Measurements from ENCODE around the gene RIN1. TPM values are rescaled to one million over a fixed set of nuclear protein-coding genes. Genes with fewer than 3 reads are reported as not detected.

The RIN1 gene
- total RNA-seq, 2 donors from 2014 or later = 12.8 to 16.9 TPM

- intact Hi-C loops (cut with DNase I) = no loop called here
- 9% methylated on average over 35 of the region's 35 CpGs for WGBS
- DNase-seq (ENCODE audit: low spot score) = no peak
- Histone ChIP-seq H3K27me3 (replicated peaks; ENCODE audit: insufficient read depth) (no peaks in the 10 kb centered on the region), H3K27ac (peak overlapping the region; percentile 61 to 75), H3K4me3 (peak overlapping the region; percentile 39 to 48), H3K4me1 (replicated peaks) (peaks cover 9% of the 10 kb centered on the region), H3K36me3 (peaks cover 10 to 12% of the 10 kb centered on the region in 2 donors), H3K9me3 (no peaks in the 10 kb centered on the region)
- TF ChIP-seq POLR2AphosphoS5 (IDR thresholded peaks at IDR 0.05) (no peak), CTCF (IDR thresholded peaks at IDR 0.05) (no peak), POLR2A (IDR thresholded peaks at IDR 0.05) (no peak)
These were observed 552 bp downstream of the RIN1 start for GRCh38 chr11:66335531-66336233.

DNA sequence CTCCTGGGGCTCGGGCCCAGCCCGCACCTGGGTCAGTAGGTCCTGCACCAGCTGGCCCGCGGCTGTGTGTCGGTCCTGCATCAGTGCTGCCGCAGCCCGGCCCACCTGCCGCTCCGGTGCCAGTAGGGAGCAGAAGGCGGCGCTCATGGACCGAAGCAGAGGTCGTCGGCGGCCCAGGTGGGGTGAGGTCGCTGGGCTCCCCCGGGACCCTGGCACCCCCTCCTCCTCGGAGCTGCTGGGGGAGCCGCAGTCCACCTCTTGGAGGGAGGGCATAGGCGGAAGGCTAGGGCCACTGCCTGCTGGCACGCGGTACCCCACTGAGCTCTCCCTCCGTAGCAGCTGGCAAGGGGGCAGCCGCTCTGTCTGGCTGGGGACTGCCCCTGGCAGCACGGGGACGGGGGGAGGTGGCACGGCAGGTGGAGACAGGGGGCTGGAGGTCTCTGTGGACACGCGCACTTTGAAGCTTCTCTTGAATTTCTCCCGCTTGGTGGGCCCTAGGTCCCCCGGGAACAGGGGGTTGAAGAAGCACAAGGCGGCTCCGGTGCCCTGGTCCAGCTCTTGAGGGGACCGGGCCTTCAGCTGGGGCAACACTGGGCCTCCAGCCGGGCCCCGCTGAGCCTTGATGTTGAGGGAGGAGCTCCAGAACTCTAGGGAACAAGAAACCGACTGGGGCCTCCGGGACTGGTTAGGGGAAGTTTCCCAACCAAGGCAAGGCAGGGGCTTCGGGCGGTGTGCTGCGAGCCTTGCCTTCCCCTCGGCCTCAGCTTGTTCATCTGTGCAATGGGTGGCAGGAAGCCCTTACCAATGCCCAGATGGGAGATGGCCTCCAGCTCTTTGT is 1.4 kb downstream of the RIN1 start:
- no peaks in the 10 kb centered on the region for H3K27me3 ChIP-seq (replicated peaks; ENCODE audit: insufficient read depth)
- peaks cover 9% of the 10 kb centered on the region for H3K4me1 ChIP-seq (replicated peaks)
- peaks cover 4% of the 10 kb centered on the region in 2 donors for H3K36me3 ChIP-seq
- H3K9me3 ChIP-seq = no peaks in the 10 kb centered on the region
- H3K27ac ChIP-seq = no peak overlapping the region
- intact Hi-C loops (cut with DNase I) = no loop called here
- H3K4me3 ChIP-seq = peak overlapping the region in 1 of 2 donors; percentile 48
- DNase-seq (ENCODE audit: low spot score) = no peak
- WGBS = 77% methylated on average over 29 of the region's 42 CpGs
- TF ChIP-seq CTCF (IDR thresholded peaks at IDR 0.05) (no peak), POLR2A (IDR thresholded peaks at IDR 0.05) (no peak), POLR2AphosphoS5 (IDR thresholded peaks at IDR 0.05) (no peak)

DNA sequence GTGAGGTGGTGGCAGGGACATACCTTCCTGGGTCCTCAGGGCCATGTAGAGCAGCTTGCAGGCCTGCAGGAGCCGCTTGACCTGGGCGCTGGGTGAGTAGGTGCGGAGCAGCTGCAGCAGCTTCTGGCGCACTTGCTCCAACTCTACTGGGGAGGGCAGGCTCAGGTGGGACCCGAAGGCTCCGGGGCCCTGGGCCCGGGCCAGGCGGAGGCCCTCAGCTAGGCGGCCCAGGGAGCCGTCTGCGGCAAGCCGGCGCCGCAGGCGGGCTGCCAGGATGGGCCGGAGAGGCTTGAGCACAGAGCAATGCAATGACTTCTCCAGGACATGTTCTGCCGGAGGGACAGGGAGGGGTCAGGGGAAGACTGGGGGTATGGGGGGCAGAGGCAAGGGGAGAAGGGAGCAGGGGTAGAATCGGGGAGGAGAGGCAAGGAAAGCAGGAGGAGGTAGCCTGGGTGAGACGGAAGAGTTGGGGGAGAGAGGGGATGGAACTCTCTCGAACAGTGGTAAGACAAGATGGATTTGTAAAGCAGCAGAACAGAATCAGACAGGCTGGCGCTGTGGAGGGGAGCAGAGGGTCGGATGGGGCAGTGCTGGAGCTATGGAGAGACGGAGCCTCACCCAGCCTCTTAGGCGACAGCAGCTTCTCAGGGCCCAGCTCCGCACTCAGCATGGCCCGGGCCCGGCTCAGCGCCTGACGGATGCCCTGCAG is 2.2 kb downstream of the RIN1 start:
- TF ChIP-seq POLR2AphosphoS5 (IDR thresholded peaks at IDR 0.05) (no peak), CTCF (IDR thresholded peaks at IDR 0.05) (no peak), POLR2A (IDR thresholded peaks at IDR 0.05) (no peak)
- H3K9me3 ChIP-seq = no peaks in the 10 kb centered on the region
- H3K27ac ChIP-seq = no peak overlapping the region
- H3K4me3 ChIP-seq = no peak overlapping the region
- peaks cover 9% of the 10 kb centered on the region for H3K4me1 ChIP-seq (replicated peaks)
- DNase-seq (ENCODE audit: low spot score) = no peak
- intact Hi-C loops (cut with DNase I) = no loop called here
- H3K27me3 ChIP-seq (replicated peaks; ENCODE audit: insufficient read depth) = no peaks in the 10 kb centered on the region
- no peaks in the 10 kb centered on the region for H3K36me3 ChIP-seq
- 85% methylated on average over 27 of the region's 29 CpGs for WGBS

- H3K27ac ChIP-seq = no peak overlapping the region
- intact Hi-C loops (cut with DNase I) = no loop called here
- H3K4me1 ChIP-seq (replicated peaks) = peaks cover 9% of the 10 kb centered on the region
These were observed 2.9 kb downstream of the RIN1 start for GRCh38 chr11:66333220-66333877.

More at GRCh38 chr11:66333220-66333877, 2.9 kb downstream of the RIN1 start:
- Histone ChIP-seq H3K27me3 (replicated peaks; ENCODE audit: insufficient read depth) (no peaks in the 10 kb centered on the region), H3K9me3 (no peaks in the 10 kb centered on the region), H3K4me3 (no peak overlapping the region), H3K36me3 (no peaks in the 10 kb centered on the region)
- TF ChIP-seq POLR2AphosphoS5 (IDR thresholded peaks at IDR 0.05) = no peak
- no peak for TF ChIP-seq POLR2A (IDR thresholded peaks at IDR 0.05)
- TF ChIP-seq CTCF (IDR thresholded peaks at IDR 0.05) = no peak
- no peak for DNase-seq (ENCODE audit: low spot score)
- WGBS = 88% methylated on average over 19 of the region's 19 CpGs

Data from prostate gland (tissue), 2 donors.